ENCODE measurements around the gene ITSN1.

Gene ITSN1

GRCh38 chr21:33751533-33751932 is 109.2 kb downstream of the ITSN1 start:
- TF ChIP-seq REST (IDR thresholded peaks at IDR 0.05; ENCODE audit: insufficient read depth in 1 of 2, low read depth in 2 of 2, low read length in 2 of 2) (no peak), FOXP2 (optimal IDR thresholded peaks at IDR 0.05; ENCODE audit: borderline replicate concordance, extremely low read depth, extremely low read length, insufficient read depth) (no peak), POLR2AphosphoS5 (IDR thresholded peaks at IDR 0.05; ENCODE audit: low read depth, low read length) (no peak), SIN3A (IDR thresholded peaks at IDR 0.05; ENCODE audit: borderline replicate concordance, insufficient read depth, low read length) (no peak), TAF1 (IDR thresholded peaks at IDR 0.05; ENCODE audit: borderline replicate concordance, insufficient read depth, low read length) (no peak)

GRCh38 chr21:33752260-33752659 is 110.0 kb downstream of the ITSN1 start:
- no peak for TF ChIP-seq TAF1 (IDR thresholded peaks at IDR 0.05; ENCODE audit: borderline replicate concordance, insufficient read depth, low read length)
- TF ChIP-seq FOXP2 (optimal IDR thresholded peaks at IDR 0.05; ENCODE audit: borderline replicate concordance, extremely low read depth, extremely low read length, insufficient read depth) = no peak
- TF ChIP-seq SIN3A (IDR thresholded peaks at IDR 0.05; ENCODE audit: borderline replicate concordance, insufficient read depth, low read length) = no peak
- no peak for TF ChIP-seq REST (IDR thresholded peaks at IDR 0.05; ENCODE audit: insufficient read depth in 1 of 2, low read depth in 2 of 2, low read length in 2 of 2)
- TF ChIP-seq POLR2AphosphoS5 (IDR thresholded peaks at IDR 0.05; ENCODE audit: low read depth, low read length) = no peak

GRCh38 chr21:33753886-33754285 is 111.6 kb downstream of the ITSN1 start:
- no peak for TF ChIP-seq REST (IDR thresholded peaks at IDR 0.05; ENCODE audit: insufficient read depth in 1 of 2, low read depth in 2 of 2, low read length in 2 of 2)
- no peak for TF ChIP-seq POLR2AphosphoS5 (IDR thresholded peaks at IDR 0.05; ENCODE audit: low read depth, low read length)
- TF ChIP-seq TAF1 (IDR thresholded peaks at IDR 0.05; ENCODE audit: borderline replicate concordance, insufficient read depth, low read length) = no peak
- TF ChIP-seq SIN3A (IDR thresholded peaks at IDR 0.05; ENCODE audit: borderline replicate concordance, insufficient read depth, low read length) = no peak
- TF ChIP-seq FOXP2 (optimal IDR thresholded peaks at IDR 0.05; ENCODE audit: borderline replicate concordance, extremely low read depth, extremely low read length, insufficient read depth) = no peak

GRCh38 chr21:33754481-33754880 is 112.2 kb downstream of the ITSN1 start:
- TF ChIP-seq TAF1 (IDR thresholded peaks at IDR 0.05; ENCODE audit: borderline replicate concordance, insufficient read depth, low read length) (no peak), FOXP2 (optimal IDR thresholded peaks at IDR 0.05; ENCODE audit: borderline replicate concordance, extremely low read depth, extremely low read length, insufficient read depth) (no peak), REST (IDR thresholded peaks at IDR 0.05; ENCODE audit: insufficient read depth in 1 of 2, low read depth in 2 of 2, low read length in 2 of 2) (no peak), SIN3A (IDR thresholded peaks at IDR 0.05; ENCODE audit: borderline replicate concordance, insufficient read depth, low read length) (no peak), POLR2AphosphoS5 (IDR thresholded peaks at IDR 0.05; ENCODE audit: low read depth, low read length) (no peak)

GRCh38 chr21:33755354-33755753 is 113.1 kb downstream of the ITSN1 start:
- TF ChIP-seq SIN3A (IDR thresholded peaks at IDR 0.05; ENCODE audit: borderline replicate concordance, insufficient read depth, low read length) (no peak), TAF1 (IDR thresholded peaks at IDR 0.05; ENCODE audit: borderline replicate concordance, insufficient read depth, low read length) (no peak), POLR2AphosphoS5 (IDR thresholded peaks at IDR 0.05; ENCODE audit: low read depth, low read length) (no peak), REST (IDR thresholded peaks at IDR 0.05; ENCODE audit: insufficient read depth in 1 of 2, low read depth in 2 of 2, low read length in 2 of 2) (no peak), FOXP2 (optimal IDR thresholded peaks at IDR 0.05; ENCODE audit: borderline replicate concordance, extremely low read depth, extremely low read length, insufficient read depth) (no peak)

Measured in PFSK-1 (cell line).